IMR-90 (cell line): ENCODE measurements around the gene VIT. TPM values are rescaled to one million over a fixed set of nuclear protein-coding genes. Genes with fewer than 3 reads are reported as not detected.

Source experiments
- ATAC-seq: fragments of 200-7000 bp; cut with Tn5 transposase; 2 replicates; pipeline ENCODE4 v1.9.1; 2020; ENCODE audit warnings: low read depth, mild to moderate bottlenecking, moderate library complexity
- BruUV-seq: library from RNA; stranded (reverse); fragments of 400-500 nt; replicated peaks from 2 replicates; lab custom pipeline; 2021; lab: Mats Ljungman, UMichigan
- CTCF ChIA-PET: fragments of 300-600 bp; formaldehyde crosslinking; extraction: SDS; loops from one replicate; lab custom pipeline; 2021; ENCODE audit warnings: antibody characterized with exemption; lab: Yijun Ruan, JAX
- POLR2A ChIA-PET: fragments of 300-600 bp; sonication (Branson Sonifier 250); formaldehyde crosslinking; loops from one replicate; lab custom pipeline; 2022; ENCODE audit warnings: antibody characterized with exemption; ENCODE audit not compliant: unreplicated experiment; lab: Charles Lee
- DNase-seq: peaks from one replicate; pipeline ENCODE4 v3.0.0; 2013
- H2AFZ ChIP-seq: replicated peaks from 2 replicates; pipeline ENCODE3; 2013; ENCODE audit warnings: low read length, mild to moderate bottlenecking; ENCODE audit not compliant: poor library complexity
- H2AK5ac ChIP-seq: 2 replicates; pipeline ENCODE4 v1.6.1; 2013; ENCODE audit warnings: low read depth, low read length, inconsistent platforms
- H2AK9ac ChIP-seq: replicated peaks from 2 replicates; pipeline ENCODE3; 2013; ENCODE audit warnings: mild to moderate bottlenecking, low read depth, low read length, moderate library complexity; ENCODE audit not compliant: poor library complexity
- H2BK120ac ChIP-seq: 2 replicates; pipeline ENCODE4 v1.6.1; 2013; ENCODE audit warnings: low read depth, low read length, inconsistent platforms
- H2BK15ac ChIP-seq: 3 replicates; pipeline ENCODE4 v1.6.1; 2013; ENCODE audit warnings: low read depth, low read length, inconsistent platforms
- H2BK20ac ChIP-seq: 2 replicates; pipeline ENCODE4 v1.6.1; 2013; ENCODE audit warnings: low read depth, mild to moderate bottlenecking, inconsistent platforms, low read length, moderate library complexity
- H2BK5ac ChIP-seq: 2 replicates; pipeline ENCODE4 v1.6.1; 2013; ENCODE audit warnings: mild to moderate bottlenecking, low read depth, low read length, inconsistent platforms; ENCODE audit not compliant: poor library complexity, severe bottlenecking
- H3K14ac ChIP-seq: replicated peaks from 2 replicates; pipeline ENCODE4 v1.6.1; 2013; ENCODE audit warnings: low read depth, low read length, inconsistent platforms
- H3K18ac ChIP-seq: 2 replicates; pipeline ENCODE4 v1.6.1; 2013; ENCODE audit warnings: low read depth, low read length, control low read depth
- H3K23ac ChIP-seq: 2 replicates; pipeline ENCODE4 v1.6.1; 2013; ENCODE audit warnings: low read depth, low read length, inconsistent platforms
- H3K27ac ChIP-seq: 2 replicates; pipeline ENCODE4 v1.5.1; 2013; ENCODE audit warnings: mild to moderate bottlenecking, control low read depth, low read length; ENCODE audit not compliant: insufficient read depth
- H3K27me3 ChIP-seq: 2 replicates; pipeline ENCODE4 v1.6.1; 2013; ENCODE audit warnings: low read length; ENCODE audit not compliant: control insufficient read depth, insufficient read depth
- H3K36me3 ChIP-seq: 2 replicates; pipeline ENCODE4 v1.6.1; 2013; ENCODE audit warnings: low read length, mixed read lengths; ENCODE audit not compliant: control insufficient read depth, insufficient read depth
- H3K4ac ChIP-seq: 2 replicates; pipeline ENCODE4 v1.6.1; 2013; ENCODE audit warnings: low read depth, low read length, inconsistent platforms
- H3K4me1 ChIP-seq: 2 replicates; pipeline ENCODE4 v1.6.1; 2013; ENCODE audit warnings: low read length, mixed read lengths; ENCODE audit not compliant: control insufficient read depth, insufficient read depth
- H3K4me2 ChIP-seq: 2 replicates; pipeline ENCODE4 v1.6.1; 2013; ENCODE audit warnings: low read depth, mild to moderate bottlenecking, control low read depth, low read length, moderate library complexity
- H3K4me3 ChIP-seq: 2 replicates; pipeline ENCODE4 v1.5.1; 2013; ENCODE audit warnings: low read depth, mild to moderate bottlenecking, control low read depth, low read length, moderate library complexity; ENCODE audit not compliant: insufficient read depth
- H3K56ac ChIP-seq: 2 replicates; pipeline ENCODE4 v1.6.1; 2013; ENCODE audit warnings: low read length, inconsistent platforms; ENCODE audit not compliant: insufficient read depth; ENCODE audit errors: extremely low read depth
- H3K79me1 ChIP-seq, 2 experiments: 2 replicates each; pipeline ENCODE4 v1.6.1; 2013; ENCODE audit warnings: low read length in 2 of 2, inconsistent platforms in 1 of 2, low read depth in 1 of 2
- H3K9ac ChIP-seq: 2 replicates; pipeline ENCODE4 v1.6.1; 2013; ENCODE audit warnings: low read depth, low read length, control low read depth
- H3K9me1 ChIP-seq: 2 replicates; pipeline ENCODE4 v1.6.1; 2013; ENCODE audit warnings: low read length, inconsistent platforms; ENCODE audit not compliant: insufficient read depth
- H3K9me3 ChIP-seq: 2 replicates; pipeline ENCODE4 v1.6.1; 2013; ENCODE audit warnings: low read length; ENCODE audit not compliant: control insufficient read depth, insufficient read depth
- H4K20me1 ChIP-seq: 2 replicates; pipeline ENCODE4 v1.6.1; 2013; ENCODE audit warnings: low read length, inconsistent platforms; ENCODE audit not compliant: insufficient read depth
- H4K5ac ChIP-seq: 2 replicates; pipeline ENCODE4 v1.6.1; 2013; ENCODE audit warnings: mild to moderate bottlenecking, low read depth, low read length, control low read depth
- H4K8ac ChIP-seq, 2 experiments: 2 replicates each; pipeline ENCODE4 v1.6.1; 2013; ENCODE audit warnings: low read depth in 2 of 2, low read length in 2 of 2, control low read depth in 1 of 2, inconsistent platforms in 1 of 2
- H4K91ac ChIP-seq: 2 replicates; pipeline ENCODE4 v1.6.1; 2013; ENCODE audit warnings: low read depth, low read length, inconsistent platforms; ENCODE audit not compliant: insufficient read depth
- CEBPB ChIP-seq: IDR thresholded peaks from 2 replicates; pipeline ENCODE4 v1.6.1; 2012; ENCODE audit warnings: low read depth, low read length, improper control_type of control experiment
- CHD1 ChIP-seq: IDR thresholded peaks from 2 replicates; pipeline ENCODE4 v1.6.1; 2012; ENCODE audit warnings: low read depth, low read length, improper control_type of control experiment
- ELK1 ChIP-seq: fragments of 150-350 bp; IDR thresholded peaks from 2 replicates; pipeline ENCODE4 v1.6.1; 2016; ENCODE audit warnings: low read depth, mild to moderate bottlenecking, low read length, moderate library complexity, borderline replicate concordance
- FOS ChIP-seq: fragments of 150-350 bp; IDR thresholded peaks from 2 replicates; pipeline ENCODE4 v1.6.1; 2016; ENCODE audit warnings: low read depth, low read length
- MAZ ChIP-seq: IDR thresholded peaks from 2 replicates; pipeline ENCODE4 v1.6.1; 2012; ENCODE audit warnings: low read depth, mild to moderate bottlenecking, low read length, improper control_type of control experiment, moderate library complexity, borderline replicate concordance
- RFX5 ChIP-seq: IDR thresholded peaks from 2 replicates; pipeline ENCODE4 v1.8.0; 2012; ENCODE audit warnings: low read depth, mild to moderate bottlenecking, low read length, moderate library complexity
- SMC3 ChIP-seq: fragments of 150-350 bp; IDR thresholded peaks from 2 replicates; pipeline ENCODE4 v1.6.1; 2016; ENCODE audit warnings: low read depth, mild to moderate bottlenecking, antibody characterized with exemption, low read length, moderate library complexity
- WGBS, 2 experiments: methylation state at CpG; one replicate each; pipeline versions ENCODE4 v1.1.5 to v1.1.7; 2013; ENCODE audit warnings: missing lambda C conversion rate in 2 of 2; ENCODE audit not compliant: insufficient read length in 1 of 2; ENCODE audit errors: extremely low coverage in 2 of 2; 5-methylcytosine and 5-hydroxymethylcytosine counted together
- dilution Hi-C: fragments of 300-500 bp; cut with HindIII; formaldehyde crosslinking; loops from one replicate; pipeline ENCODE4 v1.14.3; 2018; ENCODE audit warnings: low sequenced_read_pairs; ENCODE audit not compliant: unreplicated experiment
- in situ Hi-C: fragments of 300-500 bp; cut with MboI; formaldehyde crosslinking; loops from 3 replicates; pipeline ENCODE4 v1.14.3; 2019; ENCODE audit warnings: low sequenced_read_pairs, inconsistent platforms, mixed read lengths
- intact Hi-C: fragments of 100-400 bp; cut with micrococcal nuclease; formaldehyde crosslinking; loops from 2 replicates; pipeline ENCODE4 v1.10.0; 2022
- polyA plus RNA-seq, 3 experiments: library from polyadenylated mRNA; depleted of rRNA; stranded (reverse); fragments of >200 nt; gene quantifications; 2 replicates each; pipeline ENCODE4 v1.2.3, GENCODE V29; 2012; ENCODE audit warnings: low replicate concordance in 1 of 3
- total RNA-seq: library from RNA; depleted of rRNA; stranded (reverse); fragments of >200 nt; gene quantifications from 2 replicates; pipeline ENCODE4 v1.2.3, GENCODE V29; 2012

Gene VIT
- total and polyA plus RNA-seq, 2 of the 4 experiments (the other 2 are of a cell fraction): under 0.01 TPM; not detected in 1

GRCh38 chr2:36682562-36682961, 13.9 kb upstream of the VIT start:
- Histone ChIP-seq H2BK5ac (no peak overlapping the region), H2BK20ac (no peak overlapping the region; the same call in 1 of the 2 replicates), H3K4ac (no peak overlapping the region), H3K9me1 (peaks cover 5% of the 10 kb centered on the region), H3K18ac (no peak overlapping the region), H3K4me1 (peaks cover 8% of the 10 kb centered on the region), H2AK9ac (no peak overlapping the region), H3K4me3 (no peak overlapping the region), H2BK120ac (no peak overlapping the region), H4K5ac (no peak overlapping the region), H4K20me1 (no peaks in the 10 kb centered on the region), H2AFZ (no peak overlapping the region), H2BK15ac (no peak overlapping the region), H3K9me3 (peaks cover 3% of the 10 kb centered on the region; the same call in 1 of the 2 replicates), H2AK5ac (no peak overlapping the region), H3K36me3 (no peaks in the 10 kb centered on the region), H3K23ac (no peak overlapping the region), H4K91ac (no peak overlapping the region), H4K8ac (no peak overlapping the region), H3K14ac (no peak overlapping the region), H3K56ac (no peak overlapping the region), H3K4me2 (no peak overlapping the region), H3K27ac (no peak overlapping the region), H3K9ac (no peak overlapping the region), H3K79me1 (no peaks in the 10 kb centered on the region), H3K27me3 (no peaks in the 10 kb centered on the region)
- no peak for DNase-seq
- ATAC-seq: no peak
- no TSS peak for BruUV-seq
- intact Hi-C loops: no loop called here
- dilution Hi-C loops: no loop called here
- WGBS, 2 experiments: 70% methylated on average over 5 of the region's 6 CpGs; no CpG with 5 or more reads in 1 of the 2 experiments
- in situ Hi-C loops: no loop called here
- ChIA-PET CTCF (no interaction called here), POLR2A (no interaction called here)
- TF ChIP-seq CHD1 (no peak), MAZ (no peak), CEBPB (no peak), RFX5 (no peak), SMC3 (no peak), FOS (no peak), ELK1 (no peak)
